ENCODE results near the gene HMGCLL1. TPM values are rescaled to one million over a fixed set of nuclear protein-coding genes. Genes with fewer than 3 reads are reported as not detected.

HMGCLL1 gene
- total RNA-seq, 2 donors from 2014 or later: 1.2 to 2.4 TPM

GRCh38 chr6:55541024-55541423 is 38.0 kb downstream of the HMGCLL1 start:
- intact Hi-C loops (cut with DNase I): no loop called here
- DNase-seq (no peak), ATAC-seq (no peak)

GRCh38 chr6:55536391-55536956 is 42.5 kb downstream of the HMGCLL1 start:
- intact Hi-C loops (cut with DNase I): no loop called here
- DNase-seq (no peak), ATAC-seq (no peak)

- ATAC-seq: no peak
- intact Hi-C loops (cut with DNase I): no loop called here
These were observed 47.5 kb downstream of the HMGCLL1 start for GRCh38 chr6:55531496-55531895.

GRCh38 chr6:55530931-55531330 is 48.1 kb downstream of the HMGCLL1 start:
- ATAC-seq: no peak
- DNase-seq: no peak
- intact Hi-C loops (cut with DNase I): no loop called here

More at GRCh38 chr6:55531496-55531895, 47.5 kb downstream of the HMGCLL1 start:
- DNase-seq: no peak

GRCh38 chr6:55528624-55529023 is 50.4 kb downstream of the HMGCLL1 start:
- intact Hi-C loops (cut with DNase I): no loop called here
- DNase-seq (no peak), ATAC-seq (no peak)

- intact Hi-C loops (cut with DNase I): no loop called here
- no peak for ATAC-seq
- DNase-seq: no peak
These were observed 54.6 kb downstream of the HMGCLL1 start for GRCh38 chr6:55524441-55524840.

GRCh38 chr6:55518529-55519060 is 60.4 kb downstream of the HMGCLL1 start:
- intact Hi-C loops (cut with DNase I): no loop called here
- ATAC-seq (no peak), DNase-seq (no peak)

GRCh38 chr6:55516736-55517135 is 62.3 kb downstream of the HMGCLL1 start:
- DNase-seq (no peak), ATAC-seq (no peak)
- intact Hi-C loops (cut with DNase I): no loop called here

GRCh38 chr6:55512904-55513303 is 66.1 kb downstream of the HMGCLL1 start:
- intact Hi-C loops (cut with DNase I): no loop called here
- ATAC-seq (no peak), DNase-seq (no peak)

GRCh38 chr6:55511122-55511800 is 67.7 kb downstream of the HMGCLL1 start:
- ATAC-seq: no peak
- intact Hi-C loops (cut with DNase I): no loop called here
- no peak for DNase-seq

- intact Hi-C loops (cut with DNase I): no loop called here
- DNase-seq: no peak
These were observed 79.4 kb downstream of the HMGCLL1 start for GRCh38 chr6:55499591-55499990.

GRCh38 chr6:55497694-55498093 is 81.3 kb downstream of the HMGCLL1 start:
- DNase-seq (no peak), ATAC-seq (no peak)
- intact Hi-C loops (cut with DNase I): no loop called here

More at GRCh38 chr6:55499591-55499990, 79.4 kb downstream of the HMGCLL1 start:
- no peak for ATAC-seq

- no peak for ATAC-seq
- intact Hi-C loops (cut with DNase I): no loop called here
- DNase-seq: no peak
These were observed 82.8 kb downstream of the HMGCLL1 start for GRCh38 chr6:55496201-55496600.

GRCh38 chr6:55495277-55495676 is 83.7 kb downstream of the HMGCLL1 start:
- intact Hi-C loops (cut with DNase I): no loop called here
- DNase-seq: no peak
- no peak for ATAC-seq

- DNase-seq (no peak), ATAC-seq (no peak)
- intact Hi-C loops (cut with DNase I): no loop called here
These were observed 84.6 kb downstream of the HMGCLL1 start for GRCh38 chr6:55494411-55494810.

GRCh38 chr6:55492259-55492658 is 86.7 kb downstream of the HMGCLL1 start:
- ATAC-seq: no peak
- intact Hi-C loops (cut with DNase I): no loop called here
- no peak for DNase-seq

GRCh38 chr6:55490871-55491270 is 88.1 kb downstream of the HMGCLL1 start:
- intact Hi-C loops (cut with DNase I): no loop called here
- ATAC-seq (no peak), DNase-seq (no peak)

GRCh38 chr6:55474382-55474781 is 104.6 kb downstream of the HMGCLL1 start:
- DNase-seq (no peak), ATAC-seq (no peak)
- intact Hi-C loops (cut with DNase I): no loop called here

- ATAC-seq: no peak
- DNase-seq: no peak
- intact Hi-C loops (cut with DNase I): no loop called here
These were observed 105.3 kb downstream of the HMGCLL1 start for GRCh38 chr6:55473722-55474121.

- ATAC-seq: no peak
- DNase-seq: no peak
- intact Hi-C loops (cut with DNase I): no loop called here
These were observed 109.0 kb downstream of the HMGCLL1 start for GRCh38 chr6:55469951-55470366.

- ATAC-seq: no peak
- intact Hi-C loops (cut with DNase I): no loop called here
- DNase-seq: no peak
These were observed 123.0 kb downstream of the HMGCLL1 start for GRCh38 chr6:55456016-55456415.
